Activated CD8-positive, alpha-beta memory T cell treated with anti-CD3 and anti-CD28 coated beads for 48 hours (primary cell): Measurements from ENCODE around the gene COPS8.

Experiments used
- DNase-seq, 3 experiments: peaks; one replicate each; pipeline ENCODE4 v3.0.0-alpha.2; 2020; ENCODE audit warnings: low read depth in 2 of 3, low spot score in 2 of 3

The COPS8 gene

DNA sequence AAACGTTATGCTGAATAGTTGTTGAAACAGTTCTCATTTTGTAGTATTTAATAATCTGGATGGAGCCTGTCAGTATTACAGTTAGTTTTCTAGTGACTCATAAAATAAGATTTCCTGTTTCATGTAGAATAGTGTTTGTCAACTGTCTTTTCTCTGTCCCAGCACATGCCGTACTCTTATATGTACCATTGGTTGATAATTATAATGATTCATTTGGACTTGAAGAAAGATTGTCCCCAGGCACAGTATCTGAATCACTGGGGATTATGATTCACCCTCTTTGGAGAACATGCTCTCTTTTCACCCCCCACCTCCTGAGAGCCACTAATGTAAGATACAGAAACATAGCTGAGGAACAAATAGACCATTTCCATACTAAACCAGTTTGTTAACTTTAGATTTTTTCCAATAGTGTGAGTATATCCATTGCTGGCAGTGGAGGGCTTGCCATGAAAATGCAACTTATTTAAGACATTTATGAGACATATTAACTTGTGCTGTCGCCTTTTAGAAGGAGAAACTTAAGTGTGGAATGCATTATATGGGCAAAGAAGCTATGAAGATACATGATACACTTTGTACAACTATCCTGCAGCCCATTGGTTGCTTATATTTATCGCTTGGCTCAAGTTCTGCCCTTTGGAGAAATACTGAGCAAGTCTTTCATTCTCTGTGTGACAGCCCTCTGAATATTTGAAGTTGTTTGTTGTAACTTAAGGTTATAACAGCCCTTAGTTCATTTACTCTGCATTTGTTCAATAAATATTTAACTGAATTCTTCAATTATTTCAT is 12.4 kb downstream of the COPS8 start:
- no peak for DNase-seq

DNA sequence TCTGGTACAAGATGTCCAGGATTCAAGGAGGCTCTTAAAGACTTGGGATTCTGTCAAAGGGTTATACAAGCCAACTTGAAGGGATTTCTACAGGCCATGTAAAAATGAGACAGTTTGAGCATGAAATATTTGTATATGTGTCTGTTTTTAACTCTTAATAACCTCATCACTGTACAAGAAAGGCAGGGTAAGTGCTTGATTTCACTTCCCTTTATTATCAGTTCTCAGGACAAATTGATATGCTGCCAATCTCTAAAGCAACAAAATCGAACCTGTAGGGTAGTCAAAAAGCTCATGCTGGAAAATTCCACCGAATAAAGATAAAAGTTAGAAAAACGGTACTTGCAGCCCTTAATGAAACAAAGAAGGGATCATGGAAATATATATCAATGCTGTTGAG is 14.1 kb downstream of the COPS8 start:
- DNase-seq = no peak

DNA sequence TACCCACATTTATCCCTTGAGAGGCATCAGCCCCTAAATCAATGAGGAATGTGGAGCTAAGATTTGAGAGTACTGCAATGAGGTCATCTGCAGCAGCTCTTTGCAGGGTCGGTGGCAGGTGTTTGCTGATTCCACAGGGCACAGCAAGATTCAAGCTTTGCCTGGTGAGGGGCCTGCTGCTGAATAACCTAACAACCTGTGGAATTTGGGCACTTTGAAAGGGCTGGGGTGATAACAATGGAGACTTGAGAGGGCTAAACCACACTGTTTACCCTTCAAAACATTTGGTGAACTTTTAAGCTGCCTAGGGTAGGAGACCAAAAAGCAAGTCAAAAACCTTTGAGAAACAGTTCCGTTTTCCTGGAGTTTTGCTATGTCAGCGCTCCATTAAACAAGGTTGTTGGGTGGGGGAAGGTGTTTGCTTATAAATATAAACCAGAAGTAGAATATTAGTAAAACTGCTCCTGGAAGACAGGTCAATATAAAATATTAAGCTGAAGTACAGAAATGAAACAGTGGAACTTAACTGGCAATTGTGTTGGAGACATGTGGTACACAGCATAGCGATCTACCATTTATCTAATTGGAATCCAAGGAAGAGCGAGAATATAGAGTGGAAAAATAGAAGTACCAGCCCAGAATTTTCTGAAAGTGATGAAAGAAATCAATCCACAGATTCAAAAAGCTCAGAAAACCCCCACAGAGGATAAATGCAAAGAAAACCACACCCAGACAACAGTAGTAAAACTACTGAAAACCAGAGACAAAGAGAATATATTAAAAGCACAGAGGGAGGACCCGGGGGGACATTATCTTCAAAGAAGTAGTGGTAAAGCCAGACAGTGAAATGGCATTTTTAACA is 15.7 kb downstream of the COPS8 start:
- no peak for DNase-seq

- no peak for DNase-seq
Measured at GRCh38 chr2:237102428-237102827, 16.7 kb downstream of the COPS8 start.

- DNase-seq = no peak
Measured at GRCh38 chr2:237109421-237109934, 23.8 kb downstream of the COPS8 start.

GRCh38 chr2:237113026-237113795 is 27.5 kb downstream of the COPS8 start:
- no peak for DNase-seq

GRCh38 chr2:237115870-237116269 is 30.2 kb downstream of the COPS8 start:
- DNase-seq = no peak

DNA sequence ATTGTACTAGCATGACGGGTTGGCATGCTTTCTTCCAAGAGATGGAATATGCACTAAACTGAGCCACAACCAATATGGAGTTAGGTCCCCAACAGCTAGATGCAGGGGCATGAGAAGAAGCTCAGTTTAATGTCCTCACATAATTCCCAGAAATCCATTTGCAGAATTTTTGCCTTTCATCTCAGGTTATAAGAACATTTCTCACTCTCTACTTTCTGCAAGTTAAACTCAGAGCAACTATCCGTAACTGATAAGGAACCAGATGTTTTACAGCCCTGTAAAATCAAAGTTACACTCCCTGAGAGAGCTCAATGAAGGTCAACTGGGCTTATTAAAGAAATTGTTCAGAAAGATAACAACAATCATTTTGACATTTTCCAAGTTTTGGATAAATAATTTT is 30.7 kb downstream of the COPS8 start:
- no peak for DNase-seq

GRCh38 chr2:237118025-237118424 is 32.3 kb downstream of the COPS8 start:
- DNase-seq = no peak

GRCh38 chr2:237118561-237119155 is 33.0 kb downstream of the COPS8 start:
- DNase-seq = no peak

- no peak for DNase-seq
Measured at GRCh38 chr2:237120916-237121315, 35.2 kb downstream of the COPS8 start.

DNA sequence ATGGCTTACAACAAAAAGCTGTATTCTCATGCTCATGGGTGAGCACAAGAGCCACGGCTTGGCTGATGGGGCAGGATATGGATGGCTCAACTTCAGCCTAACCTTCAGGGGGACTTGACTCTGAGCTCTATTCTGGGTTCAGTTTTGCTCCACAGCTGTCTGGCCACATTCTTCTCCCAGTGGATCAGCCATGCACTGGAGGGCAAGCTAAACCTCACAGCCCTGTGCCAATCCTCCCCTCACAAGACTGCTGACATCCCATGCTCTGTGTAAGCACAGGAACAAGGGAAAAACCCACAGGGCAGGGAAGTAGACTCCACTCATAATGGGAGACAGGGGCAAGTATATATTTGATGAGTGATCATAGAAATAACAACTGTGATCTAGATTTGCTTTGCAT is 35.6 kb downstream of the COPS8 start:
- no peak for DNase-seq

DNA sequence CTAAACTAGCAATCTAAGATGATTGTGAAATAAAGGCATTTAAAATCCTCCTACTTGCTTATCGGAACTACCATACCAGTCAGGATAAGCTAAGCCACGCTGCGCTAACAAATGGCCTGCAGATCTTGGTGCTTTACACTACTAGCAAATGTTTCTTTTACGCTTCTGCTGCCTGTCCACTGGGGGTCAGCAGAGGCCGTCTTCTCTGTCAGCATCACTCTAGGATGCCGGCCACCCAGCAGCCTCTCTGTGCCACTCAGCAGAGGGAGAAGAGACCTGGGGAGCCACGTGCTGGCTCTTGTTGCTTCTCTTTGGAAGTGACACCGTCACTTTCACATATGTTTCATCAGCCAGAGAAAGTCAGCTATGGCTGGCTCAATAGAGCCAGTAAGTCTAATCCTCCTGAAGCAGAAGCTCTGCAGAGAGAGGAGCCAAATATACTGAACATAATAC is 36.6 kb downstream of the COPS8 start:
- peak in 2 of 3 experiments; percentile 35 to 36 for DNase-seq

DNA sequence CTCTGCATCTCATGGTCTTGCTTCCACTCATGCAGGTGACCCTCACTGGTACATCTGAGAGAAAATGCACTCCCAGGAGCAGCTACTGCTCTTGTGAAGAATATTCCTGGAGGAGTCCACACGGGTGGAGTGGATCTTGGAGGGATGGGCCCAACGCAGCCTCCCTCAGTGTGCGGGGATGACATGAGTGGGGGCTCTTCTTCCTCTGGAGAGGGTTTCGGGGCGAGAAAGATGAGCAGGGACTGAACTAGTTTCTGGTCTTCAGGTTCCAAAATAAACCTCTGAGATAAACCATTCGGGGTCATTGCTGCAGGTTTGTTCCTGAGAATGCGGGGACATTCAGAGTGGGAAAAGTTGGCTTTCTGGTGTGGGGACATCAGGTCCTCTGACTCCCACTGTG is 39.1 kb downstream of the COPS8 start:
- DNase-seq = no peak

DNA sequence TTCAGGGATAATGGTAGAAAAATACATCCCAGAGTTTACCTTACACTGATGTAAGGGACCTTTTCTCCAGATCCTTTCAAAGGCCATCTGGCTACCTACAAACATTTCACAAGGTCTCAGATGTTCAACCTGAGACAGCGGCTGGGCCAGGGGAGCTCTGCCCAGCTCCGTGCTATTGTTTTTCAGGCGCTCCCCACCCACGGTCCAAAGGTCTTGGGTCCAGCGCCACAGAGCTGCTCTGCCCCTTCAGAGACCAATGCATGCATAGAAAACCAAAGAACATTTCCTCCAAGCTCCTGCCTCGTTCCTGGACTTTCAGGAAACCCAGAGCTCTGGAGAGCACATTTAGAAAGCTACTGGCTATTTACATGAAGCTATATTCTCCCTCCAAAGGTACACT is 40.3 kb downstream of the COPS8 start:
- no peak for DNase-seq

GRCh38 chr2:237126519-237127174 is 41.0 kb downstream of the COPS8 start:
- no peak for DNase-seq

GRCh38 chr2:237128026-237128703 is 42.5 kb downstream of the COPS8 start:
- peak in 2 of 3 experiments; percentile 16 to 29 for DNase-seq

DNA sequence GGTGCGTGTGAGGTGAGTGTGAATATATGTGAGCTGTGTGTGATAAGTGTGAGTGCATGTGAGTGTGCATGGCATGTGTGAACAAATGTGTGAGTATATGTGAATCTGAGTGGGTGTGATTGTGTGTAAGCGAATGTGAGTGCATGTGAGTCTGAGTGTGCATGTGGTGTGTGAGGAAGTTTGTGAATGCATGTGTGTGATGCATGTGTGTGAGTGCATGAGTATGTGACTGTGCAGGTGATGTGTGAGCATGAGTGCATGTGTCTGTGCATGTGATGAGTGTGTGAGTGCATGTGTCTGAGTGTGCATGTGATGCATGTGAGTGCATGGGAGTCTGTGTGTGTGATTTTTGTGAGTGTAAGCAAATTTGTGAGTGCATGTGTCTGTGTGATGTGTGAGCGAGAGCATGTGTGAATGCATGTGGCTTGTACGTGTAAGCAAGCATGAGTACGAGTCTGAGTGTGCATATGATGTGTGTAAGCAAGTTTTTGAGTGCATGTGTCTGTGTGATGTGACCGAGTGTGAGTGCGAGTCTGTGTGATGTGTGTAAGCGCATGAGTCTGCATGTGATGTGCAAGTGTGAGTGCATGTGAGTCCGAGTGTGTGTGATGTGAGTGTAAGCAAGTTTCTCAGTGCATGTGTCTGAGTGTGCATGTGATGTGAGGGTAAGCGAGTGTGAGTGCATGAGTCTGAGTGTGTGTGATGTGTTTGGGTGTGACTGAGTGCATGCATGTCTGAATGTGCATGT is 43.3 kb downstream of the COPS8 start:
- DNase-seq = no peak

- DNase-seq = no peak
Measured at GRCh38 chr2:237129625-237130263, 44.1 kb downstream of the COPS8 start.
